HG02798 (cell line): ENCODE results near the gene PYGB.

Experiments
- ATAC-seq: cut with Tn5 transposase; IDR thresholded peaks from one replicate; pipeline ENCODE4 v1.9.1; 2021; ENCODE audit warnings: mild to moderate bottlenecking; ENCODE audit not compliant: unreplicated experiment, poor library complexity

The PYGB gene

DNA sequence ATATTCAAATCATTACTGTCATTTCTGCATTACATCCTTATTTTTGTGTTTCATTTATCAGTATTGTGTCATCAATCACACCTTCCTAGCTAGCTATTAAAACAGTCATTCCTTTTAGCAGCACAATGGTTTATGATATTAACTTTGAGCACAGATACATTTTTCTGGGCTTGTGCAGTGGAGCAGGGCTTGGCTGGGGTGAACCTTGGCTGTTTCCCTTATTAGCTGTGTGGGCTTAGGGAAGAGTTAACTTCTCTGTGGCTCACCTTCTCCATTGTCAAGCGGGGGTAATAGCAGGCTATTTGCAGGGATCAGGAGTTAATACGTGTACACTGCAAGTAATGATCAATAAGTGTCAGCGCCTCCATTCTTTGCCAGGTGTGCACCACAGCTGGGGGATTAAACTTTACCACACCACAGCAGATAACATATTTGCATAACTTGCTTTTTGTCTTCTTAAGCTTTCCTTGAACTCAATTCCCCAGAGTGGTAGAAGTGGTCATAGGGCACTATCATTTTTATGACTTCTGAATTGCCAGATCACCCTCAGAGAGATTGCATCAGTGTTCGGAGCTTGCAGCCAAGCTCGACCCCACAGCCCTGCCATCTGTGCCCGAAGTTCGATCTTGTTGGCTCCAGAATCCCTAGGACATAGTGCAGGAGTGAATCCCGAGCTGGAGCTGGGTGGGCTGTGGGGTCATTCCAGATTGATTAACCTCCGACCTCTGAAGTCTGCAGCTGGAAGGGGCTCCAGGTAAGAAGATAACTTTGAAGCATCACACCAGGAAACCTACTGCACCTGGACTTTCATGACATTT lies 1.5 kb upstream of the PYGB start:
- ATAC-seq: peak; percentile 32

DNA sequence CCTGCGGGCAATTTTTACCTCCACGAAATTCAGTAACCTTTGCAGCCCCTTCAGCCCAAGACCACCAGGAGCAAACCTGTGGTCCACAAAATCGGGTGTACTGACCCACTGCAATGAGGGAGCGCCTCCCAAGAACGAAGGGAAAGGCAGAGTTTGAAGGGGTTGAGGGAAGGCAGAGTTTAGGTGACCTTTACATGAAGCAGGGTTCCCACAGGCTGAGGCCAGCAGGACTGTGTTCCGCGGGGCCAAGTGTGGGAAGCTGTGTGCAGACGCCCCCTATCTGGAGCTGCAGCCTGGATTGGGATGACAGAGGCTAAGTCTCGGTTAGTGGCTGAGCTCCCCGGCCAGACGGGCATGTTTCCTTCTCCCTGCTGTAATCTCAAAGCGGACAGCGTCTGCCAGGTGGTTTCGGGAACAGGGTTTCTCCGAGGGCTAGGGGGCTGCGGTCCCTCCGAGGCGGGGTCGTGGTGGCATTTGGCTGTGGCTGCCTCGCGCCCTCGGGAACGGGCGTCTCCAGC lies 826 bp upstream of the PYGB start:
- no peak for ATAC-seq

DNA sequence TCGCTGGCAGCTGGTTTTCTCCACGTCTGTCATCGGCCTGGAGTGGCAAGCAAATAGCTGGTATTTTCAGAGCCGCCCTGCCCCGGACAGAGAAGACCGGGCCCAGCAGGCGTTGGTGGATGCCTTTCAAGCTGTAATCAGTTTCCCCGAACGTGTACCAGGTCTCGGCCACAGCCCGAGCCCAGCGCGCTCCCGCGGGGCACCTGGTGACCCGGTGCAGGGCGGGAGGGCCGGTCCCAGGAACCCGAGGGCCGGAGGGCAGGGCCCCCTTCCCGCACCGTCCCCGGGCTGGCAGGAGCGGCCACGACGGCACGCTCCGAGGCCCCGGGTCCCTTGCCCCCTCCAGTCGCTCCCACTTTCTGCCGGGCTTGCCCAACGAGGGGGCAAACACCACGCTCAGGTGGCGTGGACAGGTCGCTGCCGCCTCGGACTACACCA lies 348 bp upstream of the PYGB start:
- ATAC-seq: peak; percentile 43

DNA sequence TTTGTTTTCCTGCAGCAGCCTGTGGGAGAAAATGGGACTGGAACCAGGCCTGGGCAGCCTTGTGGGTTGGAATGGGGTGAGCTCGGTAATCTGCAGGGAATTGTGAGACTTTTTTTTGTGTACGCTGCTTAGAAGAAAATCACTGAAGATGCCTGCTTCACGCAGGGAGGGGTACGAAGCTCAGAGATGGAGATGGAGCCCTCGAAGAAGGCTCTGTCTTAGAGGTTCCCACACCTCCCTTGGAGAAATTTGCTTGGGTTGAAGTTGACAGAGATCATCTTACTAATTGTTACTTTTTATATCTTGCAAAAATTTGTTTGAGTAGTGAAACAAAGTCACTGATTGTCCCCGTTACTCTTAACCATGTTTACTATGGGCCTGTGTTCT lies 894 bp downstream of the PYGB start:
- ATAC-seq: no peak

DNA sequence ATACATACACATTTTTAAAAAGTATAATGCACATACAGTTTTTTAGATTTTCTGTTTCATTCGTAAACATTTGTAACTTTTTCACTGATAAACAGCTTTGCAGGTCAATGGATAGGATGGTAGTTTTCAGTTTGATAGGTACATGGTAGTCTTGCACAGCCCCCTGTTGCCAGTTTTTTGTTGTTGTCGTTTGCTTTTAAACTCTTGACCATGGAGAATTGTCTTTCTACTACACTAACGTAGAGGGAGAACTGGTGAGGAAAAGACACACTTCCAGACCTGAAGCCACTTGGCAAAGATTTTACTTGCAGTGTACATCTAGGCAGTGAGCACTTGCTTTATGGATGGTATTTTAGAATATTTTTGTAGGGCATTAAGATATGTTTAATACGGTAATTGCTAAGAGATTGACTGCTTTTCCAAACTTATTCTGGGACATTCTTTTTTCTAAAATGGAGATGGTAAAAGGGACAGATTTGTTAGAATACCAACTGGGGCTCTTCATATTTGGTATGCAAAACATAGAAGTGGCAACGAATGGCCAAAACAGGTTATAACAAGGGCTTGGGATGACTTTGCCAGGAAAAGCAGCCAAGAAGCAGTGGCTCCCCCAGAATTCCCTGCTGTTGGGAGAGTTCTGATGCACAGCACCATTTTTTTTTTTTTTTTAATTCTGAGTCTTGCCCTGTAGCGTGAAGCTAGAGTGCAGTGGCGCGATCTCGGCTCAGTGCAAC lies 1.5 kb downstream of the PYGB start:
- no peak for ATAC-seq

DNA sequence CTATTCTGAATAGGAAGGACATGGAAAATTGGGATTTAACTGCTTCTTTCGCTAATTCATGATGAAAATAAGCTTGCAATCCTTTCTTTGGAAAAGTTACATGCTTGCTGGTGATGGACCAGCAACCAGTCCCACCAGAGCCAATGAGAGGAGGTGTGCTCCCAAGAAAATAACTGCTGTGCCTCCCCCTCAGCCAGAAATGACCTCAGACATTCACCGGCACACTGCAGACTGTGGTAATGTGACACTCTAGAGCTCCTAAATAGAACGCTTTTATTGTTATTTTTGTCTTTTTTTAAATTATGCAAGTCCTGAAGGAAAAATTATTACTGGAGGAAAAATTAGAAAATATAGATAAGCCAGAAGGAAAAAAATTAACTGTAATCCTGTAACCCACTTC lies 2.6 kb downstream of the PYGB start:
- no peak for ATAC-seq

DNA sequence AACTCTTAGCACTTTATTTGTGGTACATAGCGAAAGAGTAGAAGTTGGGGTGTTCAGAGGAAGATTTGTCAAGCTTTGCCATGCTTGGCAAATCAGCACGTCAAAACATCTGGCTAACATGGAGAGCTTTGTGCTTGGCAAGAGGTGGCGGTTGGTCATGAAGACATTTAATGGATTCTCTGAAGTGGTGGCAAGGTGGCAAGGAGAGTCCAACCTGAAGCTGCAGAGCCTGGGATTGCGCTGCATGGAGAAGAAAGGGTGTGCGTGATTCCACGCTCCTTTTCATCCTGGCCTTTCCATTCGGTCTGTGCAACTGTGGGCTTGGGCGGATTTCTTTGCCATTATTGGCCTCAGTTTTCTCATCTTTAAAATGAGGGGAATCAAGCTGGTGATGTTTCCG lies 3.1 kb downstream of the PYGB start:
- no peak for ATAC-seq

DNA sequence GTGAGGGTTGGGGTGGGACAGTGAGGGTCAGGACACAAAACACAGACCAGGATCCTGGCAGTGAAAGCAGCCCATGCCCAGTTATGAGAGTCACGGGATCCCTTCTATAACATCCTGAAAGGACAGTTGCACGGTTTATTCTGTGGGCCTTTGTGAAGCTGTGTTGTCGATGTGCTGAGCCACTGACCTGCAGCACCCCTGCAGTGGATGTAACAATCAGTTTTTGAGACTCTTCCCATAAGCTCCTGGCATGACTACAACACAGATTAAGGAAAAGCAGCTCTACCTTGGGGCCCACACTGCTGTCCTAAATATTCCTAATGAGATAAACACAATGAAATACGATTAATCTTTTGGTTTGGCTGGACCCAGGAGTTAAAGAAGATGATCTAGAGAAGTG lies 3.7 kb downstream of the PYGB start:
- no peak for ATAC-seq

DNA sequence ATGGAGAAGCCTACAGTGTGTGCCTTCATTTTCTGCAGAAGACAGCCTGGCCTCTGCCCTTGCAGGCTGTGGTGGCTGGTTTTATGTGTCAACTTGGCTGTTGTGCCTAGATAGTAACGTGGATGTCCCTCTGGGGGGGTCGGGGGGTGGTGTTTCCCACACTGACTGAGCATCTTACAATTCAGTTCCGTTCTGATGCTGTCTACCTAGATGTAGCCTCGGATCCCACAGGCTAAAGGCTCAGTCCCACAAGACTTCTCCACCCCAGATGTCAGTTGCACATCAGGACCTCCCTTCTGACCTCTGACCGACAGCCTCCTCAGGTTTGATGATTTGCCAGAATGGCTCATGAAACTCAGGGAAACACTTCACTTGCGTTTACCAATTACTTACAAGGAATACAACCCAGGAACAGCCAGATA lies 4.4 kb downstream of the PYGB start:
- no peak for ATAC-seq

DNA sequence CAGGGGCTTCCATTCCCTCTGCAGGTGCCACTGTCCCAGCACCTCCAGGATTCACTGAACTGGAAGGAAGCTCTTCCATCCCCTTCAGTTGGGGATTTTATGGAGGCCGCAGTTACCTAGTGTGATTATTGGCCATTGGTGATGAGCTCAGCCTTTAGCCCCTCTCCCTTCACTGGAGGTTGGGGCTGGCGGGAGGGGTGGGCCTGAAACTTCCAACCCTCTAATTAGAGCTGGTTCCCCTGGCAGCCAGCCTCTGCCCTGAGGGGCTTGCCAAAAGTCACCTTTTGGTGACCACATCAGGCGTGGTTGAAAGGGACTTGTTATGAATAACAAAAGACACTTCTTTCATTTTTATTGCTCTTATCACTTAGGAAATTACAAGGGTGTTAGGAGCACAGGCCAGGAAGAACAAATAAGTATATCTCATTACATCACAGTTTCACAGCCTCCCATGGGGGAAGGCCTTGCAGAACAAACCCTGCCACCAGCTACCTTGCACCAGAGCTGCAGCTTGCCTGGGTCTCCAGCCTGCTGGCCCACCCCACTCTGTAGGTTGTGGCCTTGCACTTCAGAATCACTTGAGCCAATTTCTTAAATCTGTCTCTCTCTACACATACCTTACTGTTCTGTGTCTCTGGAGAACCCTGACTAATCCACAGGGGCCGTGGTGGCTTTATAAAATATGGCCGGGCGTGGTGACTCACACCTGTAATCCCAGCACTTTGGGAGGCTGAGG lies 5.0 kb downstream of the PYGB start:
- ATAC-seq: no peak

DNA sequence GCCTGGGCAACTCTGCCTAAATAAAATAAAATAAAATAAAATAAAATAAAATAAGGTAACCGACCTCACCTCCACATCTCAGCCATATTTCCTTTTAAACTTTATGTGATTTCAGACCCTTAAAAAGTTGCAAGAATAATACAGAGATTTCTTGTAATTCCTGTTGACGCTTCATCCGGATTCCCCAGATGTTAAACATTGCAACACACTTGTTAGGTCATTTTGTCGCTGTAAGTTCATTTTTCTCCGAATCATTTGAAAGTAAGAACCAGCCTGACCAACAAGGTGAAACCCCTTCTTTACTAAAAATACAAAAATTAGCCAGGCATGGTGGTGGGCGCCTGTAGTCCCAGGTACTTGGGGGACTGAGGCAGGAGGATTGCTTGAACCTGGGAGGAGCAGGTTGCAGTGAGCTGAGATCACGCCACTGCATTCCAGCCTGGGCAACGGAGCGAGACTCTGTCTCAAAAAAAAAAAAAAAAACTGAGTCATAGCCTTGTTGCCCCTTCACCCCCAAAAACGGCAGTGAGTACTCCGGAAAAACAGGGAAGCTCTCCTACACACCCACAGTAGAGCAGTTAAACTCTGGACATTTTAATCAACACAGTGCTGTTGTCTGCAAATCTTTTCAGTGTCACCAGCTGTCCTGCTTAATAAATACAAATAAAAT lies 5.9 kb downstream of the PYGB start:
- no peak for ATAC-seq

DNA sequence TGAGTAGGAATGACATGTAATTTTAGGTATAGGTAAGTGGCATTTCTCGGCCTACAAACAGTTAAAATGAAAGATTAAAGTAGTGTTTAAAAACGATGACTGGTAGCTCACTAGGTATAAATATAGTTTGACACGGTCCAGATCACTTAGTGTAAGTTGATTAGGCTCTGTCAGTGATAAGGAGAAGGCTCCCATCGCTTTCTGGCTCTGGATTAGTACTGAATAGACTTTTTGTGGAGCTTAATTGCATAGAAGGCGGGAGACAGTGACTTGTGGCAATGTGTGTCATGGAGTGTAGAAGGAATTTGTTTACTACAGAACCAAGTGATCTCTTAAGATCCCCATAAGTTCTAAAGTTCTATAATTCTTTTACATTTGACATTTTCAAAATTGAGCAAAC lies 6.7 kb downstream of the PYGB start:
- no peak for ATAC-seq

DNA sequence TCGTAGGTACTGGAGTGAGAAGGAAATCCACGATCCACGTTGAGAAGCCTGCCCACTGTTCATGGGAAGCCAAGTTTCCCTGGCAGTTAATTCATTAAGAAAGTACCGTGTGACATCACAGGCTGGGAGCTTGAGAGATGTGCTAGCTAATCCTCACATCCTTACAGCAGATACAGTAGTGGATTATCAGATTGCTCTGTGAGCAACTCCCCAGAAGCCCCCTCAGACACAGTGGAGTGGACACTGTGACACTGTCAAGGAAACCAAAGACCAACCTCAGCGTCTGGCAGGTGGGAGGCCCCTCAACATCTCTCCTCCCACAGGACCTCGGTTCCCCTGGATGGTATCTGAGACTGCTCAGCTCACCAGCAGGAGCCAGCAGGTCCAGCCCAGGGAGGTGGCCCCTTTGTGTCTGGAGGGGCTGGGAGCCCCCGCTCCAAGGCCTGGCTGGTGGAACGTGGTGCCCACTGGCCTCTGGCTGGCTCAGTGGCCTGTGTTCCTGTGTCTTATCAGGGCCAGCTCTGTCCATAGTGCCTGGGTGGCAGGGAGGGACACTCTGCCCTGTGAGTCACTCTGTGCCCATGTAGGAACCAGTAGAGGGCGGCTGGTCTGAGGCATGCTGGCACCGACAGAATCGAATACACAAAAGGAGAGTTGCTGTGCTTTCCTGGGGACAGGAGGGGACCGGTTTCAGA lies 7.2 kb downstream of the PYGB start:
- ATAC-seq: no peak

DNA sequence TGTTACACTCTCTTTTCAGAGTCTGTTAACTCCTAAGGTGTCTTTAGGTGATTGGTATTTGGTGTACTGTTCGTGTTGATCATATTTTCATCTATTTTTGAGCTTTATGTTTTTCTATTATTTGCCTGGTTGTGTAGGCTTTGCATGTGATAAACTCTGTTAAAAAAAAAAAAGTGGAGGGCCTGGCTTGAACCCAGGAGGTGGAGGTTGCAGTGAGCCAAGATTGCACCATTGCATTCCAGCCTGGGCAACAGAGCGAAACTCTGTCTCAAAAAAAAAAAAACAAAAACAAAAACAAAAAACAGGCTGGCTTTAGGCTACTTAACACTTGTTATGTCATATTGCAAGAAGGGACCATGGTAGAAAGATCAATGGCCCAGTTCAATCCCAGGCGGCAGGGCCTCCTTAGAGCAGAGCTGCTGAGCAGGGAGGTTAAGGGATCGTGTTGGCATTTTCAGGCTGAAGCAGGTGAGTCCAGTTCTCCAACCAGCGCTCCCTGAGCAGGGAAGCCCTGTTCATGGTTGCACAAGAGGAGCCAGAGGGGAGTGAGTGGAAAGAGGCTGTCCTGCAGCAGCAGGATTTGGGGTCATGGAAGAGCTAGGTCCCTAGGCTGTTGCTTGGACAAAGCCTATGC lies 8.5 kb downstream of the PYGB start:
- ATAC-seq: no peak

DNA sequence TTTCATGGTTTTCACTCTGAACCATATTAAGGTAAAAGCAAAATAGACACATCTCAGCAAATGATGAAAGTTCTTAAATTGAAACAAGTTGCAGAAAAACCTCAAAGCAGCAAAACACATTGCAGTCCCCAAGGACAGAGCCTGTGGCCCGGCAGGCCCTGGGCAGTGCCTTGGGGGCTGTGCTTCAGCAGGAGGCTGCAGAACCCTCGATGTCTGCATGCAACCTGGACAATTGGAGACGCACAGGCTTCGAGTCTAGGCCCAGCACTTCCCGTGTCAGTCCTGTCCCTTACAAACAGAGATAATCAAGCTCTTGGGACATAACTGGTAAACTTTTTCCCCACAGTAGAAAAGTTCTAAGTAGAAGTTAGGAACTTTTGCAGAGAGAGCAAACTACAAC lies 9.2 kb downstream of the PYGB start:
- no peak for ATAC-seq

DNA sequence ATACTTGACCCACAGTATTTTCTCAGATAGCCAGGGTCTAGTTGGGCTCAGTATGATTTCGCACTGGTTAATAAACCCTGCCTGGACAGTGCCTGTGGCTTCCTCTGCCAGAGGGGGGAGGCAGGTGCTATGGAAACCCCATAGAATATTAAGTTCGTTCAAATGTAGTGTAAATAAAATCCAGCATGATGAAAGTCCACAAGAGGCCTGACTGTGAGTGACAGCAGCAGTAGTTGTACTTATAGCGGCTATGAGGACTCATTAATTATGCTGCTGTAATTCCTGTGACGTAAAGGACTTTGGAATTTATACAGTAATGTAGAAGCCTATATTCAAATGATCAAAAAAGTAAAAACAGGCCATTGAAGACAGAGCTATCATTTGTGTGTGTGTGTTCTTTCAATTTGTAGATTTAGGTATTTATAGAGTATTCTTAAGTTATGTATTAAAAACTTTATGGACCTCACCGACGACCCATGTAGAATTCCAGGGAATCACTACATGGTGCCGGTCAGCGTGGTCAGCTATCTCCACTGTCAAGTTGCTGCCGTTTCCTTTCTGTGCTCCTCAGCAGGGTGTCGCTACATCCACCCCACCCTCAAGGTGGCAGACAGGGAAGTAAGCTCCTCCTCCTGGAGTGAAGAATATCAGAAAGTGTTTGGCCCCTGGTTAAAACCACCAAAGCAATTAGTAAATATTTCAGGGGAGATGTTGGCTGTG lies 10.0 kb downstream of the PYGB start:
- ATAC-seq: no peak

DNA sequence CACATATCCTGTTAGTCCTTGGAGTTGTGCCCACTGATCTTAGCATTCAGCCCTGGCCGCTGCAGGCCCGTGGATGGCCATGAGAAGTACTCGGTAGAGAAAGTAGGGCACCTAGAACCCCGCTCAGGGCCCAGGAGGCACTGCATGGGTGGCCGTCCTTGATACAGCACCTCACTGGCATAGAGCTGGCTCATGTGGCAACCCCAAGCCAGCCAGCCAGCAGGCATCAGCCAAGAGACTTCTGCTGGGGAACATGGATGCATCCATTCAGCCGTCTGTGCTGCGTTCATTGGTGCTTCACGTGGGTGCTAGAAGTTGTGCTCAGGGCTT lies 10.6 kb downstream of the PYGB start:
- ATAC-seq: no peak

DNA sequence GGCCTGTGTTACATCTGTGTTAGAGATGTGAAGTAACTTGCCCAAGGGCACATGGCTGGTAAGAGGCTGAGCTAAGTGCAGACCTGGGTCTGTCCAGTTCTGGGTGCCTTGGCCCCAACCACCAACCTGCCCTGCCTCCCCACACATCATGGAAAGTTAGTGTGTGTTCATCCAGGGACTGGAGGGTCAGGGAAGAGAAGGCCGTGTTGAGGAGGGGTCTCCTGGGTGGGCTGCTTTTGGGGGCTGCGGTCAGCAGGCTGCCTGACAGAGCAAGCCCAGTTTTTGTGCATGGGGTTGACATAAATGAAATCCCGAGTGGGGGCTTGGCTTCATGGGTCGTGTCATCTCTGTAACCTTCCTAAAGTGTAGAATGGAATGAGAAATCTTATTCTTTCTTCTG lies 10.9 kb downstream of the PYGB start:
- no peak for ATAC-seq

DNA sequence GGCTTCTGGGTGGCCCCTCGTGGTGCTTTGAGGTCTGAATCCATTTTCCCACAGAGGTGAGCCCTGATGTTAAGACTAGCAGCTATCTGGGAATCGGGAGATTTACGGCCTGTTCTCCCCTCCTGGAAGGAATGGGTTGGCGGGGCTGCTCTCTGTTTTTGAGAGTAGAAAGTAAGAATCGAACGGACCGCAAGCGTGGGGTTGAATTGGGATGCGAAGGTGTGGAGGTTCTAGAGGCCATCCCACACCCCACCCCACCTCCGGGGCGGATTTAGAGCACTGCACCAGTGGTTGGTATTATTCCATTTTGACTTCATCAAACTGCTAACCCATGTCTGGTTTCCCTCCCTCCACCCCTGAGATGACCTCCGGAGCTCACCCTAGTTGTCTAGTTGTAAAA lies 11.5 kb downstream of the PYGB start:
- ATAC-seq: no peak
